Small intestine (tissue), 7 donors: ENCODE results near the gene TNFAIP2. TPM values are rescaled to one million over a fixed set of nuclear protein-coding genes. Genes with fewer than 3 reads are reported as not detected.

Experiments
- DNase-seq, 2 donors: peaks; one replicate each; pipeline versions ENCODE4 v3.0.0 to v3.0.0-alpha.2; 2013
- FAIRE-seq: peaks from 2 replicates; lab custom pipeline; 2012; peaks lifted over from hg19 to GRCh38; lab: Jason Lieb, UNC
- H3K27ac ChIP-seq, 3 donors: one replicate each; pipeline ENCODE4 v1.5.1; 2013; ENCODE audit warnings: low read length in 2 of 3, mild to moderate bottlenecking in 2 of 3, control low read depth in 1 of 3, inconsistent platforms in 1 of 3, low read depth in 1 of 3, moderate library complexity in 1 of 3
- H3K27me3 ChIP-seq, 3 donors: one replicate each; pipeline ENCODE4 v1.6.1; 2013; ENCODE audit warnings: low read length in 3 of 3, inconsistent platforms in 1 of 3; ENCODE audit not compliant: control insufficient read depth in 3 of 3, insufficient read depth in 3 of 3
- H3K36me3 ChIP-seq, 3 donors: one replicate each; pipeline ENCODE4 v1.6.1; 2013; ENCODE audit warnings: low read length in 3 of 3, inconsistent platforms in 1 of 3, low read depth in 1 of 3, mild to moderate bottlenecking in 1 of 3, moderate library complexity in 1 of 3; ENCODE audit not compliant: control insufficient read depth in 3 of 3, insufficient read depth in 2 of 3
- H3K4me1 ChIP-seq, 3 donors: one replicate each; pipeline ENCODE4 v1.6.1; 2013; ENCODE audit warnings: low read length in 2 of 3, inconsistent platforms in 1 of 3, low read depth in 1 of 3, mild to moderate bottlenecking in 1 of 3, moderate library complexity in 1 of 3; ENCODE audit not compliant: control insufficient read depth in 3 of 3, insufficient read depth in 2 of 3
- H3K4me3 ChIP-seq, 3 donors: one replicate each; pipeline ENCODE4 v1.5.1; 2013; ENCODE audit warnings: low read length in 3 of 3, control low read depth in 1 of 3, inconsistent platforms in 1 of 3, low read depth in 1 of 3, mild to moderate bottlenecking in 1 of 3, moderate library complexity in 1 of 3
- H3K9me3 ChIP-seq, 2 donors: one replicate each; pipeline ENCODE4 v1.6.1; 2013; ENCODE audit warnings: low read depth in 1 of 2, low read length in 1 of 2; ENCODE audit not compliant: control insufficient read depth in 2 of 2, insufficient read depth in 1 of 2
- WGBS, 3 donors: extraction: QIAGEN DNeasy Blood & Tissue Kit; methylation state at CpG; one replicate each; pipeline ENCODE4 v1.1.7; 2013; 5-methylcytosine and 5-hydroxymethylcytosine counted together
- polyA plus RNA-seq, 4 donors: library from polyadenylated mRNA; stranded (reverse) in 3 of 4; unstranded in 1 of 4; fragments of 200-250 nt in 3 of 4; fragments of 120-200 nt in 1 of 4; gene quantifications; one replicate each; pipeline versions ENCODE4 v1.2.1 to v1.2.3, GENCODE V29; 2013
- donor health status: healthy with polysubstance abuse.
- donor health status: control.
- donor health status: control.
- donor health status: Bipolar disorder and iron deficiency.
- donor health status: healthy.

TNFAIP2 gene
- polyA plus RNA-seq, 4 donors = 7.2 to 42.9 (median 15.4) TPM

DNA sequence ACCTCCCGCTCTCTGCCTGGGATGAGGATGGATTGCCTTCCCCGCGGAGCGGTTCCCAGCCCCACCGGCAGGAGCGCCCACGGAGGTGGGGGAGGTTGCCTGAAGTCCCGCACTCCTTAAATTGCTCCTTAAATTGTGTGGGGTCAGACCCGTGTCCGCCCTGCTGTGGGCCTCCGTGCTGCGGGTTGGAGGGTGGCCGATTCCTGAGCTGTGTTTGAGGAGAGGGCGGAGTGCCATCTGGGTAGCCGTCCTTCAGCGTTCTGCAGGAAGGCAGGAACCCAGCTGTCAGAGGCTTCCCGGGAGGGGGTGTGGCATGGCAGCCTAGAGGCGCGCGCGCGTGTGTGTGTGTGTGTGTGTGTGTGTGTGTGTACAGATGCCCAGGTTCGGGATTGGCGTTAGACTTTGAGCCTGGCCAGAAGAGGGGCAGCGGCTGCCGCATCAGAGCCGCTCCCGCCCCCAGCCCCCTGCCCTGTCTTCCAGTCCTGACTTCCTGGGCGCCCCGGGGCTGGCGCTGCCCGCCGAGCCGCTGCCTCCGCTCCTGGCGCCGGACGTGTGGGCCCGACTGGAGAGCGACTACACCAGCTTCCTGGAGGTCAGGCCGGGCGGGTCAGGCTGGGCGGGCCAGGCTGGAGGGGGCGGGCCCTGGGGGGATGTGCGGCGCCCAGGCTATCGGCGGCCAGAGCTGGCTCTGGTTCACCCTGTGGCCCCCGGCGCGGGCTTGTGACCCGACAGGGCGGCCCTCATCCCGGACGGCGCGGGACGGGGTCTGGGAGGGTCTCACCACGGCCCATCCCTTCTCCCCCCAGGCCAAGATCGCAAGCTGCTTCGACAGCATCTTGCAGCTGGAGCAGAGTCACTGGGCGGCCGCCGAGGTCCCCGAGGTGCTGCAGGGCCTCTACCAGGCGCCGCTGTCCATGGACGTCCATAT lies 19.5 kb upstream of the TNFAIP2 start:
- no peak overlapping the region for H3K27ac ChIP-seq
- peaks cover 0 to 45% (median 0%) of the 10 kb centered on the region in 3 donors for H3K36me3 ChIP-seq
- peak; percentile 82 to 87 for DNase-seq
- H3K27me3 ChIP-seq = peaks cover 0 to 22% (median 4%) of the 10 kb centered on the region in 3 donors
- no peak for FAIRE-seq
- peak overlapping the region in 2 of 3 donors; percentile 30 to 35 for H3K4me3 ChIP-seq
- H3K9me3 ChIP-seq = no peaks in the 10 kb centered on the region
- peaks cover 2 to 63% (median 7%) of the 10 kb centered on the region in 3 donors for H3K4me1 ChIP-seq
- 5 to 8% (median 6%) methylated on average over 43 to 68 of the region's 68 CpGs for WGBS, 3 donors

DNA sequence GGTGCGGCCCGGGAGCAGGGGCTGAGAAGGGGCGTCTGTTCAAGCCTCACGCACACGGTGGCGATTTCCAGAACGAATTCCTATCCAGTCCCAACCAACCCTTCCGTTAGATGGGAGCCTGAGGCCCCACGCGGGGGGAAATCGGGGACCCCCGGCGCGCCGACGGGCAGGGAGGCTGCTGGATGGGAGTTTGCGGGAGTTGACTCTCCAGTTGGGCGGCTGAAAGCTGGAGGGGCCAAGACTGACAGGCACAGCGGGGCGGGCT lies 18.9 kb upstream of the TNFAIP2 start:
- Histone ChIP-seq H3K4me3 (no peak overlapping the region), H3K9me3 (no peaks in the 10 kb centered on the region), H3K27me3 (peaks cover 0 to 22% (median 4%) of the 10 kb centered on the region in 3 donors), H3K36me3 (peaks cover 0 to 47% (median 0%) of the 10 kb centered on the region in 3 donors), H3K27ac (no peak overlapping the region), H3K4me1 (peaks cover 1 to 58% (median 2%) of the 10 kb centered on the region in 3 donors)
- DNase-seq (no peak), FAIRE-seq (no peak)
- 9 to 14% (median 11%) methylated on average over 16 to 20 of the region's 20 CpGs for WGBS, 3 donors

GRCh38 chr14:103104654-103105452 lies 18.4 kb upstream of the TNFAIP2 start:
- Histone ChIP-seq H3K4me3 (no peak overlapping the region), H3K27ac (no peak overlapping the region)

DNA sequence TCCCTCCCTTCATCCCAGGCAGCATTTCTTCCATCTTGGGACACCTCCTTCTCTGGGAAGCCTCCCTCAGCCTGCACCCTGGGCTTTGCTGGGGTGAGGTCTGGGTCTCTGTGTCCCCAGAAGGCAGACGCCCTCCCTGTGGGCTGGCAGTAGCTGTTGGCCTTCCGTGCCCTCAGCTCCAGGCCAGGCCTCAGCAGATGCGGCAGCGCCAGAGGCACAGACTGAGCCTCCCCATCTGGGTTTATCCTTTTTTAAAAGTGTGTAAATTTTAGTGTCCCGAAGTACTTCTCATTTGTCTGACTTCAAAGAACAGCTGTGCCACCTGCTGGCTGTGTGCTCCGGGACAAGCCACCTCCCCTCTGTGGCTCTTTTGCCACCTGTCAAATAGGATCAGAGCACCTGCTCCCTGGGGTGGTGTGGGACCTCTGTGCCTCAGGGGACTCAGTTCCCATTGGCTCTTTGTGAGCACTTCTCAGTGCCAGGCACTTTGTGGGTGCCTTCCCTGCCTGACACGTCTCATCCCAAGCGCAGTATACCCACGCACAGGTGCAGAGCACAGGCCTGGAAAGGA lies 17.6 kb upstream of the TNFAIP2 start:
- H3K4me3 ChIP-seq = no peak overlapping the region
- H3K36me3 ChIP-seq = peaks cover 0 to 52% (median 0%) of the 10 kb centered on the region in 3 donors
- H3K4me1 ChIP-seq = peaks cover 0 to 45% (median 3%) of the 10 kb centered on the region in 3 donors
- WGBS, 3 donors = 18 to 51% (median 24%) methylated on average over 9 of the region's 9 CpGs
- no peaks in the 10 kb centered on the region for H3K9me3 ChIP-seq
- H3K27me3 ChIP-seq = peaks cover 0 to 22% (median 4%) of the 10 kb centered on the region in 3 donors
- DNase-seq (peak in 1 of 2 donors; percentile 47), FAIRE-seq (no peak)
- H3K27ac ChIP-seq = peak overlapping the region in 1 of 3 donors; percentile 4

More at GRCh38 chr14:103104654-103105452, 18.4 kb upstream of the TNFAIP2 start:
- Histone ChIP-seq H3K4me1 (peaks cover 0 to 53% (median 2%) of the 10 kb centered on the region in 3 donors), H3K9me3 (no peaks in the 10 kb centered on the region), H3K27me3 (peaks cover 0 to 22% (median 4%) of the 10 kb centered on the region in 3 donors), H3K36me3 (peaks cover 0 to 50% (median 0%) of the 10 kb centered on the region in 3 donors)
- FAIRE-seq (no peak), DNase-seq (peak; percentile 69 to 87)
- 1 to 5% (median 3%) methylated on average over 52 to 59 of the region's 59 CpGs for WGBS, 3 donors

DNA sequence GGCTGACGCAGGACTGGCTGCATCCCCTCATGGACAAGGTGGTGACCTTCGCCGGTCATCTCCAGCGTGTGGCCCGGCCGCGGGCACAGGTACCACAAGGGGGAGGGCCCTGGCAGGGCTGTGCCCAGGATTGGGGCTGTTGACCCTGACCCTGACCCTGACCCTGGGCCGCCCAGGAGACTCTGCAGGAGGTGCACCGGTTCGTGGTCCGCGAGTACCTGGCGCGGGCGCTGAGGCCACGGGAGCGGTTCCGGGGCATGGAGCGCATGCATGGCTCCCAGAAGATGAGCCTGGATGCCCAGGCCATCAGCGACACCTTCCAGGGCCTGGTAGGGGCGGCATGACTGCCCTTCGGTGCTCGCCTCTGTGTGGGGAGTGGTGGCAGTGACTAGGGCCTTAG lies 15.8 kb upstream of the TNFAIP2 start:
- 92 to 93% (median 93%) methylated on average over 23 of the region's 23 CpGs for WGBS, 3 donors
- FAIRE-seq (no peak), DNase-seq (no peak)
- Histone ChIP-seq H3K4me3 (no peak overlapping the region), H3K9me3 (no peaks in the 10 kb centered on the region), H3K36me3 (peaks cover 0 to 58% (median 0%) of the 10 kb centered on the region in 3 donors), H3K27ac (no peak overlapping the region), H3K27me3 (peaks cover 0 to 21% (median 4%) of the 10 kb centered on the region in 3 donors), H3K4me1 (peaks cover 0 to 41% (median 13%) of the 10 kb centered on the region in 3 donors)

- DNase-seq = no peak
- peak overlapping the region in 1 of 3 donors; percentile 62 for H3K27ac ChIP-seq
- 80 to 86% (median 83%) methylated on average over 27 to 28 of the region's 28 CpGs for WGBS, 3 donors
- no peak for FAIRE-seq
- H3K4me1 ChIP-seq = peaks cover 0 to 38% (median 16%) of the 10 kb centered on the region in 3 donors
- peaks cover 0 to 15% (median 4%) of the 10 kb centered on the region in 3 donors for H3K27me3 ChIP-seq
- no peaks in the 10 kb centered on the region for H3K9me3 ChIP-seq
- H3K4me3 ChIP-seq = no peak overlapping the region
- peaks cover 0 to 53% (median 0%) of the 10 kb centered on the region in 3 donors for H3K36me3 ChIP-seq
Observed at GRCh38 chr14:103107941-103108748, 15.1 kb upstream of the TNFAIP2 start.

- no peaks in the 10 kb centered on the region for H3K9me3 ChIP-seq
- H3K27me3 ChIP-seq = peaks cover 0 to 9% (median 4%) of the 10 kb centered on the region in 3 donors
- no peak overlapping the region for H3K4me3 ChIP-seq
- peaks cover 0 to 53% (median 0%) of the 10 kb centered on the region in 3 donors for H3K36me3 ChIP-seq
- H3K27ac ChIP-seq = peak overlapping the region in 1 of 3 donors; percentile 62
- DNase-seq (no peak), FAIRE-seq (no peak)
- H3K4me1 ChIP-seq = peaks cover 0 to 33% (median 17%) of the 10 kb centered on the region in 3 donors
- WGBS, 3 donors = 34 to 38% (median 37%) methylated on average over 6 to 9 of the region's 9 CpGs
Observed at GRCh38 chr14:103108749-103109207, 14.5 kb upstream of the TNFAIP2 start.
